Erythroblast (primary cell): ENCODE data around the gene CHSY1.

ENCODE experiments used
- GATA1 ChIP-seq: IDR thresholded peaks from 2 replicates; pipeline ENCODE4 v1.6.1; 2011; ENCODE audit warnings: low read depth, mild to moderate bottlenecking, control low read depth, low read length, moderate library complexity
- POLR2A ChIP-seq: IDR thresholded peaks from 2 replicates; pipeline ENCODE4 v1.6.1; 2011; ENCODE audit warnings: mild to moderate bottlenecking, low read length

DNA sequence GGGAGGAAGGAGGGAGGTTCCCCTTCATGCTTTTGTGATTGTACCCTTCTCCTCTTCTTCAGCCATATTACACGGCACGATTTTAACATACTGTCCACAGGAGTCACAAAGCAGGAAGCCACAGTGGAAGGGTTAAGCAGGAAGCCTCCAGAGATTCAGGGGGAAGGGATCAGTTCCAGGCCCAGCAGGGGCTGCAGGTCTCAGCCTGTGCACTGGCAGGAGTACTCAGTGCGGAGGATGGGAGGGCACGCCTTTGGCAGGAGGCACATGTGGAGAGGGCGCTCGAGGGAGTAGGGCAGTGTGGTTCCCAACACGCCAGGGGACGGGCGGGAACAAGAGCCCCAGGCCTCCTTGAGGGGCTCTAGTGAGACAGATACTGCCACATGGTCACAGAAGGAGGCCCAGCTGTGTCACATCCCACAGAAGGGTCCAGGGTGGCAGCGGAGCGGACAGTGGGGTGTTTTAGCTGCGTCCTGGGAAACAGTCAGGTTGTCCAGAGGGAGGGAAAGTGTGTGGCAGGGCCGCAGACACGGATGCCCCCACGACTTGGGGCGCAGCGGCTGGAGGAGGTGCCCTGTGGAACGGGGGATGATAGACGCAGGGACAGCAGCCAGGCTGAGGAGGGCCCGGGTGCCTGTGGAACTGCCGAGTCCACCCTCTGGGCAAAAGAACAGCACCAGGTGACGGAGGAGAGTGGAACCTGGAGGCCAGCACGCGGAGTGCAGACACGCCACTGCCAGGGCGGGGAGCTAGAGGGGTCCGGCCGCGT lies 77.5 kb downstream of the CHSY1 start:
- TF ChIP-seq POLR2A = no peak
- no peak for TF ChIP-seq GATA1
